ENCODE measurements around the gene HPSE2.

DNA sequence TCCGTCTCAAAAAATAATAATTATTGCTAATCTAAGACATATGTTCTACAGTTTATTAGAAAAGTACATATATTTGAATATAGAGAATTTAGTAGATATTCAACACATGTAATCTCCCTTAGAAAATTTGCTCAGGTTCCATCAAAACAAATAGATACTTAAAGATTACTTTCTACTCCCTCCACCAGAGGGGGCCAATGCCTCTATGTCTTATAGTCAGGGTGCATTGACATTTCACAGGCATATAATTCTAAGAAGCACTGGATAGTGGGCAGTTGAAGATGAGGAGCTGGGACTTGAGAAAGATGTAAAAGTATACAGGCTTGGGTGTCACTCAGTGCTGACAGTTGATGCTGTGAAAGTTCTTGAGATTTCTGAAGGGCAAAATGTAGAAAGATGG lies 487.4 kb downstream of the HPSE2 start:
- TF ChIP-seq CTCF (IDR thresholded peaks at IDR 0.05) (no peak), POLR2A (IDR thresholded peaks at IDR 0.05) (no peak)

Measured in vagina (tissue), 2 donors.